ENCODE measurements around the gene GAB1. TPM values are rescaled to one million over a fixed set of nuclear protein-coding genes. Genes with fewer than 3 reads are reported as not detected.

Gene GAB1
- total RNA-seq, 1 donor from 2014 or later = 31.0 TPM

DNA sequence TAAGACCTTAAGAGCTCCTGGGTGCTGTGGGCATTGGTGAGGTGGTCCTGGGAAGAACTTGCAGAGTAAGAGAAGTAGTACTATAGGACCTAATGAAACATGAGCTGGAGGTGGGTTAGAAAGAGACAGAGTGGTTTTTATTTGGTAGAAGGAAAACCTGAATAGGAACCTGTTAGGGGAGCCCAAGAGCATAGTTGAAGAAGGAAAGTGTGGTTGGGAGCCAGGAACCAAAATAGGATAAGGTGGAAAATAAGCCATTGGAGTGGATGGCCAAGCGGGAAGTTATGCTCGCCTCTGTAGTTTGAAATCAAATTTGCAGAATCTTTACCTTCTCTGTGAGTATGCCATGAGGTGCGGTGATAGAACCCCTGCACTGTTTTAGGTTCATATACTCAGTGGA is 26.7 kb downstream of the GAB1 start:
- Histone ChIP-seq H3K4me3 (no peak overlapping the region), H3K4me1 (peaks cover 7 to 37% of the 10 kb centered on the region in 2 donors), H3K36me3 (no peaks in the 10 kb centered on the region), H3K27me3 (no peaks in the 10 kb centered on the region), H3K27ac (peak overlapping the region; percentile 79 to 83), H3K9me3 (no peaks in the 10 kb centered on the region)
- TF ChIP-seq, protein P1, sequence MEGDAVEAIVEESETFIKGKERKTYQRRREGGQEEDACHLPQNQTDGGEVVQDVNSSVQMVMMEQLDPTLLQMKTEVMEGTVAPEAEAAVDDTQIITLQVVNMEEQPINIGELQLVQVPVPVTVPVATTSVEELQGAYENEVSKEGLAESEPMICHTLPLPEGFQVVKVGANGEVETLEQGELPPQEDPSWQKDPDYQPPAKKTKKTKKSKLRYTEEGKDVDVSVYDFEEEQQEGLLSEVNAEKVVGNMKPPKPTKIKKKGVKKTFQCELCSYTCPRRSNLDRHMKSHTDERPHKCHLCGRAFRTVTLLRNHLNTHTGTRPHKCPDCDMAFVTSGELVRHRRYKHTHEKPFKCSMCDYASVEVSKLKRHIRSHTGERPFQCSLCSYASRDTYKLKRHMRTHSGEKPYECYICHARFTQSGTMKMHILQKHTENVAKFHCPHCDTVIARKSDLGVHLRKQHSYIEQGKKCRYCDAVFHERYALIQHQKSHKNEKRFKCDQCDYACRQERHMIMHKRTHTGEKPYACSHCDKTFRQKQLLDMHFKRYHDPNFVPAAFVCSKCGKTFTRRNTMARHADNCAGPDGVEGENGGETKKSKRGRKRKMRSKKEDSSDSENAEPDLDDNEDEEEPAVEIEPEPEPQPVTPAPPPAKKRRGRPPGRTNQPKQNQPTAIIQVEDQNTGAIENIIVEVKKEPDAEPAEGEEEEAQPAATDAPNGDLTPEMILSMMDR (IDR thresholded peaks at IDR 0.05) = no peak
- DNase-seq (ENCODE audit: low spot score in 2 of 2) = no peak
- intact Hi-C loops (cut with DNase I) = no loop called here

DNA sequence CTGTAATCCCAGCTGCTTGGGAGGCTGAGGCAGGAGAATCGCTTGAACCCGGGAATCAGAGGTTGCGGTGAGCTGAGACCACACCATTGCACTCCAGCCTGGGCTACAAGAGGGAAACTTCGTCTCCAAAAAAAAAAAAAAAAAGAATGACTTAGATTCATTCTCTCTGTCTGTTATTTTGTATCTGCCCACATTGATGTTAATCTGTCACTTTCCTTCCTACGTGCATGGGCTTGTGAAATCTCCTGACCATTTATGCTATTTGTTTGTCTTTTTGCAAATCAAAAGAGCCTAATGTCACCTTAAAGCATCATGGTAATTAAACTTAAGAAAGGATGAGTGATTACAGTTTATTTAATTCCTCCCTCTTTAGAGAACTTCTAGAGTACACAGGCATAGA is 27.4 kb downstream of the GAB1 start:
- H3K36me3 ChIP-seq = no peaks in the 10 kb centered on the region
- H3K4me1 ChIP-seq = peaks cover 7 to 30% of the 10 kb centered on the region in 2 donors
- H3K27ac ChIP-seq = peak overlapping the region; percentile 79 to 83

DNA sequence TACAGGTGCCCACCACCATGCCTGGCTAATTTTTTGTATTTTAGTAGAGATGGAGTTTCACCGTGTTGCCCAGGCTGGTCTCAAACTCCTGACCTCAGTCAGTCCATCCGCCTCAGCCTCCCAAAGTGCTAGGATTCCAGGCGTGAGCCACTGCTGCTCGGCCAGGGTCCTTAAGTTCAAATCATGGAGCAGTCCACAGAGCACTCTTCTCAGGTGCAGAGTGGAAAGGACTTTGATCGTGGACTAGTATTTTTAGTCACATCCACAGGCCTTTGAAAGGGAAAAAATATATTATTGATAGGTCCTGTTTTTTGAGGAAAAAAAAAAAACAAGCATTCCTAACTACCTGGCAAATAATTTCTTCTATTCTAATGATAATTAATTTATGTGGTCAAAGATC is 31.2 kb downstream of the GAB1 start:
- Histone ChIP-seq H3K4me3 (no peak overlapping the region), H3K36me3 (no peaks in the 10 kb centered on the region), H3K27ac (peak overlapping the region in 1 of 2 donors; percentile 24), H3K27me3 (no peaks in the 10 kb centered on the region), H3K4me1 (peaks cover 0 to 19% of the 10 kb centered on the region in 2 donors), H3K9me3 (no peaks in the 10 kb centered on the region)
- TF ChIP-seq, protein P1 (IDR thresholded peaks at IDR 0.05) = no peak
- intact Hi-C loops (cut with DNase I) = no loop called here
- no peak for DNase-seq (ENCODE audit: low spot score in 2 of 2)

More for the DNA sequence above, 27.4 kb downstream of the GAB1 start:
- DNase-seq (ENCODE audit: low spot score in 2 of 2) = no peak
- intact Hi-C loops (cut with DNase I) = no loop called here
- TF ChIP-seq, protein P1 (IDR thresholded peaks at IDR 0.05) = no peak
- H3K27me3 ChIP-seq = no peaks in the 10 kb centered on the region
- no peaks in the 10 kb centered on the region for H3K9me3 ChIP-seq
- no peak overlapping the region for H3K4me3 ChIP-seq

DNA sequence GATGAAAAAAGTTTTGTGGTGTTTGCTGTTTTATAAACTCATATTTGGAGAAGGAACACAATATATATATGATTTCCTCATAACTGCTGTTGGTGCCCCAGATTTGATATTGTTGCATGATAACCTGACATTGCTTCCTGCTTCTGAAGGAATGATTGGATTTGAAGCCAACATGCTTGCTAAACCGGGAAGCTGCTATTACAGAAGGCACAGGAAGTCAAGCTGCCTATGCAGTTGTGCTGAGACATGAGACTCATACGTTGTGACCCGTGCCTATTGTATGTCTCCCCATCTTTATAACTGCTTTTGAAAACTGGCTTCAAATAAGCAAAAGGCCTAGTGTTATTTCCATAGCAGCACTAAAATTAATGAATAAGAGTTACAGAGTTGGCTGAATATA is 32.9 kb downstream of the GAB1 start:
- intact Hi-C loops (cut with DNase I) = no loop called here
- Histone ChIP-seq H3K9me3 (no peaks in the 10 kb centered on the region), H3K27ac (peak overlapping the region; percentile 14 to 32), H3K27me3 (no peaks in the 10 kb centered on the region), H3K4me3 (no peak overlapping the region), H3K36me3 (no peaks in the 10 kb centered on the region), H3K4me1 (peaks cover 2 to 16% of the 10 kb centered on the region in 2 donors)
- no peak for DNase-seq (ENCODE audit: low spot score in 2 of 2)
- TF ChIP-seq, protein P1 (IDR thresholded peaks at IDR 0.05) = no peak

DNA sequence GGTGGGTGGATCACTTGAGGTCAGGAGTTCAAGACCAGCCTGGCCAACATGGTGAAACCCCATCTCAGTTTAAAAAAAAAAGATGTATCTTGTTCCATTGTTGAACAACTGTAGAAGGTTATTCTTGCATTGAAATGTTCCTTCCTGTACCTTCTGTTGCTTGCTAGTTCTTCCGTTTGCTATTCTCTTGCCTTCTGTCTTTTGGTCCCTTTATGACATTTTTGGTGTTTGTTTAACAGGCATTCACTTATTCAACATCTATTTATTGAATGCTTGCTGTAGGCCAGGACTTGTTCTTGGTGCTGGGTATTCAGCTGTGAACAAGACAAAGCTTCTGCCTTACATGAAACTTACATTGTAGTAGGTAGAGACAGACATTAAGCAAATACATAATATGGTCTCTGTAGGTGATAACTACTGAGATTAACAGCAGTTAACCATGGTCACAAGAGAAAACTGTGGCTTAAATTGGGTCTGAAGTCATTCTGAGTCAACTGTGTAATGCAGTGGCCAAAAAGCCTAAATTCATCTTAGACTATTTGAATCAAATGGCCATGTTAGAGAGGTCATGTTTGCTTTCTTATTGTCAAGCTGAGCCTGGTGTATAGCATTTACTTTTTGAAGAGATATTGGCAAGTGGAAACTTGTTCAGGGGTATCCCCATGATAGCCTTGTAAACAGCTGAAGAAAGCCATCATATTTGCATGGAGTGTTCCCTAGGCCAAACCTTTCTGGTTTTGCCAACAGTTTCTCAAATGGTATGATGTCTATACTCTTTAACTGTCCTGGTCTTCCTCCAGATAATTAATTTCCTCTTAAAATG is 35.6 kb downstream of the GAB1 start:
- intact Hi-C loops (cut with DNase I) = no loop called here
- H3K27ac ChIP-seq = peak overlapping the region; percentile 24 to 58
- peaks cover 17 to 41% of the 10 kb centered on the region in 2 donors for H3K4me1 ChIP-seq

More for the DNA sequence above, 35.6 kb downstream of the GAB1 start:
- TF ChIP-seq, protein P1 (IDR thresholded peaks at IDR 0.05) = no peak
- no peaks in the 10 kb centered on the region for H3K27me3 ChIP-seq
- DNase-seq (ENCODE audit: low spot score in 2 of 2) = no peak
- H3K4me3 ChIP-seq = no peak overlapping the region
- H3K9me3 ChIP-seq = no peaks in the 10 kb centered on the region
- no peaks in the 10 kb centered on the region for H3K36me3 ChIP-seq

Data from ascending aorta (tissue), 2 donors.